Central memory CD8-positive, alpha-beta T cell (primary cell): ENCODE measurements around the gene PSMB3.
A peak's percentile ranks its signal among the peaks of the same experiment; 100 is the strongest.

Experiments
- ATAC-seq: fragments of 150-1000 bp; cut with Tn5 transposase; replicated peaks from 2 replicates; pipeline ENCODE4 v1.10.0; 2022; ENCODE audit warnings: mild to moderate bottlenecking, moderate FRiP score, moderate number of reproducible peaks; ENCODE audit not compliant: poor library complexity, severe bottlenecking; ENCODE audit errors: extremely low read depth
- DNase-seq, 2 donors: peaks; one replicate each; pipeline ENCODE4 v3.0.0; 2021; ENCODE audit warnings: low spot score in 2 of 2
- H3K27ac Mint-ChIP-seq: one replicate; pipeline ENCODE4 v1.8.0; 2022; ENCODE audit warnings: low read depth, mild to moderate bottlenecking, moderate library complexity, mixed read lengths
- H3K27me3 Mint-ChIP-seq: one replicate; pipeline ENCODE4 v1.8.0; 2022; ENCODE audit warnings: mixed read lengths
- H3K36me3 Mint-ChIP-seq: one replicate; pipeline ENCODE4 v1.8.0; 2022; ENCODE audit warnings: mild to moderate bottlenecking, moderate library complexity, mixed read lengths; ENCODE audit not compliant: insufficient read depth
- H3K4me1 Mint-ChIP-seq: one replicate; pipeline ENCODE4 v1.8.0; 2022; ENCODE audit warnings: mixed read lengths
- H3K4me3 Mint-ChIP-seq: one replicate; pipeline ENCODE4 v1.8.0; 2022; ENCODE audit warnings: mild to moderate bottlenecking, moderate library complexity, mixed read lengths
- H3K9me3 Mint-ChIP-seq: one replicate; pipeline ENCODE4 v1.8.0; 2022; ENCODE audit warnings: mixed read lengths

The PSMB3 gene

GRCh38 chr17:38732376-38733281 lies 19.9 kb upstream of the PSMB3 start:
- DNase-seq (no peak), ATAC-seq (no peak)
- Mint-ChIP-seq H3K27ac (peak overlapping the region; percentile 66), H3K36me3 (peaks cover 26% of the 10 kb centered on the region), H3K9me3 (peaks cover 5% of the 10 kb centered on the region), H3K4me3 (peak overlapping the region; percentile 93), H3K4me1 (peaks cover 74% of the 10 kb centered on the region), H3K27me3 (no peaks in the 10 kb centered on the region)

GRCh38 chr17:38733282-38733981 lies 19.1 kb upstream of the PSMB3 start:
- Mint-ChIP-seq H3K36me3 (peaks cover 18% of the 10 kb centered on the region), H3K4me1 (peaks cover 66% of the 10 kb centered on the region), H3K4me3 (no peak overlapping the region), H3K27ac (peak overlapping the region; percentile 61), H3K9me3 (no peaks in the 10 kb centered on the region), H3K27me3 (no peaks in the 10 kb centered on the region)
- DNase-seq (no peak), ATAC-seq (no peak)

DNA sequence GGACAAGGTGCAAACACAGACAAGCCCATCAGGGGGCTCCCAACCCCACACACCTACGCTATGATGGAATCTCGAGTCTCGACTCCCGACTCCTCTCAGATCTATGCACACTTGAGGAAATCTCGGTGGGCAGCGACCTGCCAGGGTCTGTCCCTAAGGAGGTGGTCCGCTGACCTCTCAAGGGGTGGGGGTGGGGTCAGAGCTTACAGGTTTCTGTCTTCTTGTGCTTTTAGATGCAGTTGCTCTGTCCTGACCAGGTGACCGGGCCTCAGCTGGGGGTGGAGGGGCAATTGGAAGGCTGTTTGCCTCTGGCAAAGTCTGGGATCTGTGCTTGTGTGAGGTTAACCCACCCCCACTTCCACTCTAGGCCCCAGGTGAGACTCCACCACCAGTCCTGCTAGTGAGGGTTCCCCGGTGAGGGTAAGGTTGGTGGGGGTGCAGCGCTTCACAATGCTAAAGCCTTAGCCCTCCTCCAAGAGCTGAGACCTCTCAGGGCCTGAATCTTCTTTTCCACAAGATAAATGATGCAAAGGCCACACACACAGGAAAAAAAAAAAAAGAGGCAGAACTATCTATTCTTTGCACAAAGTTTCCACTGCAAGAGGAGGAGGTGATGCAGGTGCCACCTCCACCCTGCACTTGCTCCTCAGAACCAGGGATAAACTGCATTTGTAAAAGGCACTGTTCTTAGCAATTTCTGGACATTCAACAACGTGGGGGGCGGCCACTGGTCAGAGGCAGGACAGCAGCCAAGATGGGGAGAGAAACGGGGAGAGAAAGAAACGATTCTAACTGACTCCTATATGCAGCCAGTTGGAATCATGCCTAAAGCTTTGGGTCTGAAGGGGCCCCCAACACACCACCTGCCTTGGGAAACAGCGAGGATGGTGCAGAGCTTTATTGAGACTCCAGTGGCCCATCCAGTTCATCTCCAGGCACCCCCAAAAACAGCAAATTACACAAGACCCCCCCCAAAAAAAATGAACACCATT lies 18.3 kb upstream of the PSMB3 start:
- Mint-ChIP-seq H3K27me3 (peaks cover under 1% of the 10 kb centered on the region), H3K9me3 (no peaks in the 10 kb centered on the region), H3K27ac (peak overlapping the region; percentile 77), H3K36me3 (peaks cover 17% of the 10 kb centered on the region), H3K4me3 (no peak overlapping the region), H3K4me1 (peaks cover 57% of the 10 kb centered on the region)
- ATAC-seq, result no peak
- no peak for DNase-seq

DNA sequence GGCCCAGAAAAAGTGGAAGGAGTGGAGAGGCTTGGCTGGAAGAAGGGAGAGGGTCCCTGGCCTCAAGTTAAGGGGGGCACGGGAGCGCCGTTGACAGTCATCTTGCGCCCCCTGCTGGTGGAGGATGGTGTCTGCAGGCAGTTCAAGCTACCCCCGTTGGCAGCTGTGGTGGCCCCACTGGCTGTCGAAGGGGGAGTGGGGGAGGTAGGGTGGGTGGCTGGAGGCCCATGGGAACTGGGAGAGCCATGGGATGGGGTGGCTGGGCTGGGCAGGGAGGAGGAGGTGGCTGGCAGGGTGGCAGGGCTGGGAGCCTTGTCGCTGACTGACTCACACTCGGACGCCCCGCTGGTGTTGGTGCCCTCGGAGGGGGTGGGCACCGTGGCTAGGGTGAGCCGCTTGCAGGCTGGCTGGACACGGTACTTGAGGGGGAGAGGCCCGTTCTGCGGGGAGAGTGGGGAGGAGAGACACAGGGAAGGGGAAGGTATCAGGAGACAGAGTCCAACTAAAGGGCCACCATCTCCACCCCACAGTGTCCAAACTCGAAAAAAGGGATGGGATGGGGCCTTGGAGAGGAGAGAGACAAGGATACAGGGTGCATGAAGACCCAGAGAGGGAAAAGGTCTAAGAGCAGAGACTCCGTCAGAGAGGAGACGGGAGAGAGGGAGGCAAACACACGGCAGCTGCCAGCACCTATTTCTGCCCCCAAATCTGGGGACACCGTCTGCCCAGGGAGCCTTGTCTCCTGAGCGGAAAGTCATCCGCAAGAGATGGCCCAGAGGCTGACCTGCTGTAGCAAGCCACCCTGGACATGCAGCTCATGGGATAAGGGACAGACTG lies 17.2 kb upstream of the PSMB3 start:
- no peak overlapping the region for H3K4me3 Mint-ChIP-seq
- peaks cover 7% of the 10 kb centered on the region for H3K27me3 Mint-ChIP-seq
- H3K36me3 Mint-ChIP-seq, result peaks cover 17% of the 10 kb centered on the region
- H3K9me3 Mint-ChIP-seq, result no peaks in the 10 kb centered on the region
- DNase-seq, result peak; percentile 47 to 73
- no peak for ATAC-seq
- H3K27ac Mint-ChIP-seq, result peak overlapping the region; percentile 77
- peaks cover 51% of the 10 kb centered on the region for H3K4me1 Mint-ChIP-seq

GRCh38 chr17:38738007-38738662 lies 14.4 kb upstream of the PSMB3 start:
- DNase-seq, result no peak
- no peak overlapping the region for H3K27ac Mint-ChIP-seq
- peaks cover 24% of the 10 kb centered on the region for H3K4me1 Mint-ChIP-seq
- ATAC-seq, result no peak
- H3K9me3 Mint-ChIP-seq, result no peaks in the 10 kb centered on the region
- peaks cover 29% of the 10 kb centered on the region for H3K27me3 Mint-ChIP-seq
- no peak overlapping the region for H3K4me3 Mint-ChIP-seq
- peaks cover 9% of the 10 kb centered on the region for H3K36me3 Mint-ChIP-seq

DNA sequence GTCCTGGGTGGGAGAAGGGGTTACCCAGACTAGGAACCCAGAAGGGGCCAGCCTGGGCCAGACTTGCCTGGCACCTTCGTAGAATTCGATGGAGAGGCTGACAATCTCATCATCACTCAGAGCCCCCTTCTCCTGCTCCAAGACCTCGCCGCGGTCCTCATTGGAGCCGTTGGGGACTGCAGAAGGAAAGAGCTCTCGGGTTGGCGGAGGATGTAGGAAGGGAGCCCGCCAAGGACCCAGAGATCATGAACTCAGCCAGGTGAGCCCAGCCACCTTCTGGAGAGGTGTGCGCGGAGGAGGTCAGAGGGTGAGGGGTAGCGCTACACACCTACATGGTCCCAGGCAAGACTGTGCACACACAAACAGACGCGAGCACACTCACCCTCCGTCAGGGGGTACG lies 13.9 kb upstream of the PSMB3 start:
- H3K4me3 Mint-ChIP-seq, result no peak overlapping the region
- ATAC-seq, result no peak
- H3K27me3 Mint-ChIP-seq, result peaks cover 34% of the 10 kb centered on the region
- H3K9me3 Mint-ChIP-seq, result no peaks in the 10 kb centered on the region
- no peak for DNase-seq
- peaks cover 9% of the 10 kb centered on the region for H3K36me3 Mint-ChIP-seq
- H3K27ac Mint-ChIP-seq, result no peak overlapping the region
- H3K4me1 Mint-ChIP-seq, result peaks cover 19% of the 10 kb centered on the region

GRCh38 chr17:38739305-38739704 lies 13.2 kb upstream of the PSMB3 start:
- H3K36me3 Mint-ChIP-seq, result peaks cover 9% of the 10 kb centered on the region
- H3K4me3 Mint-ChIP-seq, result no peak overlapping the region
- H3K27ac Mint-ChIP-seq, result no peak overlapping the region
- peaks cover 41% of the 10 kb centered on the region for H3K27me3 Mint-ChIP-seq
- no peaks in the 10 kb centered on the region for H3K9me3 Mint-ChIP-seq
- no peak for ATAC-seq
- no peak for DNase-seq
- peaks cover 13% of the 10 kb centered on the region for H3K4me1 Mint-ChIP-seq

DNA sequence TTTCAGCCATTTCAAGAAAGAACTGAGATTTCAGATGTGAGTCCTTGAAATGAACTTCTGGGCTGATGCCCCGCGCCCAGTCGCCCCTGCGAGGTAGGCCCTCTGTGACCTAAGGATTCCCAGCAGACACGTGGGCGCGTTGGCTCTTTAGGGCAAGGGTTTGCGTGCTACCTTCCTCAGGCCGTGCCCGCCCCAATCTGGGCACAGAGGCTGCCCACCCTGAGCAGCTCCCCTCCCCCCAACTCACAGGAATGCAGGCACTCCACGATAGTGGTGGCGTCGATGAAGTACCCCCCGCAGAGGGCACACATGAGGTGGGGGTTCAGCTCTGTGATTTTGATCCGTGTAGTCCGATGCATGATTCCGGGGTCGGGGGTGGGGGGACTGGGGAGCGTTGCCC lies 12.5 kb upstream of the PSMB3 start:
- DNase-seq, result no peak
- Mint-ChIP-seq H3K4me1 (peaks cover 5% of the 10 kb centered on the region), H3K27me3 (peaks cover 48% of the 10 kb centered on the region), H3K9me3 (no peaks in the 10 kb centered on the region), H3K4me3 (no peak overlapping the region), H3K27ac (no peak overlapping the region), H3K36me3 (peaks cover 6% of the 10 kb centered on the region)
- ATAC-seq, result no peak

DNA sequence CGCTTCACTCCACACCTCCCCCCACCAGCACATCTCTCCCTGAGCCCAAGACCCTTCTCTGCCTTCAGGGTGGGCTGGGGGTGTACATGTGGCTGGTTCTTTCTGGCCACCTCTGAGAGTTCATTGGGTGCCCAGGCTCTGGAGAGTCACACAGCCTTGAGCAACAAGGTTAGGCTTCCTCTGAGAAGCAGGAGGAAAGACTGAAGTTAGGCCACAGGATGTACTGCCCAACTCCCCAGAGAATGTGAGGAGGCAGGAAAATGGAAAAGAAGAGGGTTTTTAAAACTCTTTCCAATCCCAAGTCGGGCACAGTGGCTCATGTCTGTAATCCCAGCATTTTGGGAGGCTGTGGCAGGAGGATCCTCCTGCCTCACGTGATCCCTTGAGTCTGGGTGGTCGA lies 11.7 kb upstream of the PSMB3 start:
- peaks cover 56% of the 10 kb centered on the region for H3K27me3 Mint-ChIP-seq
- H3K36me3 Mint-ChIP-seq, result peaks cover 2% of the 10 kb centered on the region
- no peak for ATAC-seq
- H3K4me1 Mint-ChIP-seq, result peaks cover under 1% of the 10 kb centered on the region
- DNase-seq, result no peak
- no peak overlapping the region for H3K27ac Mint-ChIP-seq
- no peaks in the 10 kb centered on the region for H3K9me3 Mint-ChIP-seq
- no peak overlapping the region for H3K4me3 Mint-ChIP-seq

DNA sequence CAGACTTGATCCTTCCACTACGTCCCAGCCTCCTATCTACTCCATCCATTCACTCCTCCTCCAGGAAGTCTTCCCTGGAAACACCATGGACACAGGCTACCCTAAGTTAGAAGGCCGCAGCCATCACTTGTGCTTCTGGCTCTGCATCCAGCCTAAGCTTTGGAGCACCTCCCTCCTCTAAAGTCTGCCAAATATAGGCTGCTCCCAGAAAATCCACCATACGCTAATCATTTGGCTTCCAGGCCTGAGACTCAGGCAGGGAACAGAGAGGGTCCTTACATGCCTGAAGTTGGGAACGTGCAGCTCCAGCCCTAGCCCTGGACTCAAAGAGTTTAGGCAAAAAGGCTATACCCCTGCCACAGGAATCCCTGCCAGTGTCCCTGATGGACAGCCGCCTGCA lies 11.1 kb upstream of the PSMB3 start:
- Mint-ChIP-seq H3K9me3 (no peaks in the 10 kb centered on the region), H3K36me3 (peaks cover 2% of the 10 kb centered on the region), H3K27me3 (peaks cover 62% of the 10 kb centered on the region), H3K27ac (no peak overlapping the region), H3K4me3 (no peak overlapping the region), H3K4me1 (peaks cover 8% of the 10 kb centered on the region)
- DNase-seq (no peak), ATAC-seq (no peak)

GRCh38 chr17:38741921-38742410 lies 10.6 kb upstream of the PSMB3 start:
- no peak for DNase-seq

More at GRCh38 chr17:38741921-38742410, 10.6 kb upstream of the PSMB3 start:
- Mint-ChIP-seq H3K9me3 (no peaks in the 10 kb centered on the region), H3K27ac (no peak overlapping the region), H3K27me3 (peaks cover 67% of the 10 kb centered on the region), H3K4me1 (peaks cover 12% of the 10 kb centered on the region), H3K36me3 (peaks cover 3% of the 10 kb centered on the region), H3K4me3 (no peak overlapping the region)
- ATAC-seq, result no peak
